ENCODE measurements around the gene VSX2. TPM values are rescaled to one million over a fixed set of nuclear protein-coding genes. Genes with fewer than 3 reads are reported as not detected.

The VSX2 gene
- total RNA-seq, 4 donors from 2014 or later = not detected

GRCh38 chr14:74302634-74303569, 63.7 kb downstream of the VSX2 start, which contains the start of gene ABCD4:
Gene ABCD4, minus strand, starts transcription at chr14:74302934. Its CDS starts 22 bp downstream, at chr14:74302912.
- peaks cover 7 to 19% (median 18%) of the 10 kb centered on the region in 4 donors for H3K36me3 ChIP-seq
- H3K27me3 ChIP-seq = no peaks in the 10 kb centered on the region
- intact Hi-C loops (cut with DNase I) = no loop called here
- peaks cover 28 to 42% (median 40%) of the 10 kb centered on the region in 4 donors for H3K4me1 ChIP-seq
- WGBS = 21% methylated on average over 37 of the region's 61 CpGs
- H3K4me3 ChIP-seq = peak within 1 kb of the TSS; percentile 83 to 97 (median 91)
- TF ChIP-seq EP300 (IDR thresholded peaks at IDR 0.05) (no peak), POLR2A (IDR thresholded peaks at IDR 0.05; ENCODE audit: low read depth) (peak; percentile 30), POLR2AphosphoS5 (IDR thresholded peaks at IDR 0.05) (peak; percentile 73 to 81)
- TF ChIP-seq, protein P1, sequence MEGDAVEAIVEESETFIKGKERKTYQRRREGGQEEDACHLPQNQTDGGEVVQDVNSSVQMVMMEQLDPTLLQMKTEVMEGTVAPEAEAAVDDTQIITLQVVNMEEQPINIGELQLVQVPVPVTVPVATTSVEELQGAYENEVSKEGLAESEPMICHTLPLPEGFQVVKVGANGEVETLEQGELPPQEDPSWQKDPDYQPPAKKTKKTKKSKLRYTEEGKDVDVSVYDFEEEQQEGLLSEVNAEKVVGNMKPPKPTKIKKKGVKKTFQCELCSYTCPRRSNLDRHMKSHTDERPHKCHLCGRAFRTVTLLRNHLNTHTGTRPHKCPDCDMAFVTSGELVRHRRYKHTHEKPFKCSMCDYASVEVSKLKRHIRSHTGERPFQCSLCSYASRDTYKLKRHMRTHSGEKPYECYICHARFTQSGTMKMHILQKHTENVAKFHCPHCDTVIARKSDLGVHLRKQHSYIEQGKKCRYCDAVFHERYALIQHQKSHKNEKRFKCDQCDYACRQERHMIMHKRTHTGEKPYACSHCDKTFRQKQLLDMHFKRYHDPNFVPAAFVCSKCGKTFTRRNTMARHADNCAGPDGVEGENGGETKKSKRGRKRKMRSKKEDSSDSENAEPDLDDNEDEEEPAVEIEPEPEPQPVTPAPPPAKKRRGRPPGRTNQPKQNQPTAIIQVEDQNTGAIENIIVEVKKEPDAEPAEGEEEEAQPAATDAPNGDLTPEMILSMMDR (IDR thresholded peaks at IDR 0.05) = peak; percentile 20 to 66 (median 60)
- H3K27ac ChIP-seq (replicated peaks in 1 of 4) = peak within 1 kb of the TSS; percentile 85 to 91 (median 88)
- DNase-seq (ENCODE audit: extremely low spot score) = peak; percentile 97
- H3K9me3 ChIP-seq = no peaks in the 10 kb centered on the region

GRCh38 chr14:74308695-74309094, 69.4 kb downstream of the VSX2 start:
- Histone ChIP-seq H3K4me1 (peaks cover 0 to 2% (median under 1%) of the 10 kb centered on the region in 4 donors), H3K4me3 (no peak overlapping the region), H3K36me3 (no peaks in the 10 kb centered on the region), H3K27ac (replicated peaks in 1 of 4) (no peak overlapping the region), H3K9me3 (no peaks in the 10 kb centered on the region), H3K27me3 (no peaks in the 10 kb centered on the region)
- WGBS = 86% methylated on average over 5 of the region's 5 CpGs
- DNase-seq (ENCODE audit: extremely low spot score) = no peak
- TF ChIP-seq POLR2A (IDR thresholded peaks at IDR 0.05; ENCODE audit: low read depth) = no peak
- intact Hi-C loops (cut with DNase I) = no loop called here

DNA sequence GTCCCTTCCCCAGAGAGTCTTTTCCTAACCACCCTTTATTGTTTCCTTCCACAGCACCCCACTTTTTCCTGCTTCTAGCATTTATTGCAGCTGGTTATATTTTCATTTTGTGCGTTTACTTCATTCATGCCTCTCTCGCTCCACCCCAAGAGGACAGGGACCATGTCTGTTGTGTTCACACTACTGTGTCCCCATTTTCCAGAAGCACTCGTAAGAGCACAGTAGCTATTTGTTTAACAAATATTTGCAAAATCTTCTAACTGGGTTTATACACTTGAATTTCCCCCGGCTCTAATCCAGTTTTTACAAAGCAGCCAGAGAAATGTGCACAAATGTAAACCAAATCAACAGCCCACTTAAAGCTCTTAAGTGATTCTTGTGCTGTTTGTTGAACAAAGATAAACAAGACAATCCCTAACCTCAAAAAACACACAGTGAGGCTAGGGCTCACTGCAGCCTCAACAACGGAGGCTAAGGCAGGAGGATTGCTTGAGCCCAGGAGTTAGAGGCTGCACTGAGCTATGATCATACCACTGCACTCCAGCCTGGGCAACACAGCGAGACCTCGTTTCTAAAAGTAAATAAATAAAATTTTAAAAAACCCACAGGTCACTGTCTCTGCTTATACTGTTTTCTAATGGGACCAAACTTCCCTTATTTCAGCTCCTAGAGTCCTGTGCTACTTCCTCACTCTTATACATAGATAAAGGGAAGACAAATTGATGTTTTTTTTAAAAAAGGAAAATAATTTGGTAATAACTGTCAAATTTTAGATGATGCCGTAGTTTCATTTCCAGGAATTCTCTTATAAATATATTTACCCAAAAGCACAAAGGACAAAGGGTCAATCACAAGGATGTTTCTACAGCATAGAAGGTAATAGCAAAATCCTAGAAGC, 70.1 kb downstream of the VSX2 start:
- 76% methylated on average over 8 of the region's 8 CpGs for WGBS
- TF ChIP-seq, protein P1 (IDR thresholded peaks at IDR 0.05) = no peak
- TF ChIP-seq POLR2A (IDR thresholded peaks at IDR 0.05; ENCODE audit: low read depth) (no peak), EP300 (IDR thresholded peaks at IDR 0.05) (no peak), POLR2AphosphoS5 (IDR thresholded peaks at IDR 0.05) (no peak)
- H3K27me3 ChIP-seq = no peaks in the 10 kb centered on the region

DNA sequence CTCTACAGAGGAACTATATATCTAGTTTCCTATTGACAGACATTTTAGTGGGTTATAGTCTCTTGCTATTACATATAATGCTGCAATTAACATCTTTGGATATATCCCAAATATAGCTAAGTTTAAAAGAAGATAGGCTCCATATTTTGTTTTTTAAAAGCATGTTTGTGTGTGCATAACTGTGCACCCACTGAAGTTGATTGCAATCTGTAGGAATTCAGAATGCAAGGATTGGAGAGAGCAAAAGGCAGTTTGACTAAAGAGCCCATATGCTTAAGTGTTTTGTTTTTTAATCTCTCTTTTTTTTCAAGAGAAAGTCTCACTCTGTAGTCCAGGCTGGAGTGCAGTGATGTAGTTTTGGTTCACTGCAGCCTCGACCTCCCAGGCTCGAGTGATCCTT, 72.9 kb downstream of the VSX2 start:
- Histone ChIP-seq H3K27me3 (no peaks in the 10 kb centered on the region), H3K4me3 (no peak overlapping the region), H3K27ac (replicated peaks in 1 of 4) (no peak overlapping the region), H3K4me1 (no peaks in the 10 kb centered on the region), H3K9me3 (no peaks in the 10 kb centered on the region), H3K36me3 (no peaks in the 10 kb centered on the region)
- WGBS = 100% methylated on average over 2 of the region's 2 CpGs
- TF ChIP-seq EP300 (IDR thresholded peaks at IDR 0.05) = no peak
- no peak for TF ChIP-seq POLR2A (IDR thresholded peaks at IDR 0.05; ENCODE audit: low read depth)
- TF ChIP-seq POLR2AphosphoS5 (IDR thresholded peaks at IDR 0.05) = no peak
- TF ChIP-seq, protein P1 (IDR thresholded peaks at IDR 0.05) = no peak
- DNase-seq (ENCODE audit: extremely low spot score) = no peak
- intact Hi-C loops (cut with DNase I) = no loop called here

More for the DNA sequence above, 70.1 kb downstream of the VSX2 start:
- Histone ChIP-seq H3K4me3 (no peak overlapping the region), H3K27ac (replicated peaks in 1 of 4) (no peak overlapping the region), H3K4me1 (no peaks in the 10 kb centered on the region), H3K9me3 (no peaks in the 10 kb centered on the region), H3K36me3 (no peaks in the 10 kb centered on the region)
- no peak for DNase-seq (ENCODE audit: extremely low spot score)
- intact Hi-C loops (cut with DNase I) = no loop called here

Small RNA genes within 50 kb of the gene (small RNA-seq; reads per million reads assigned to genes)
- gene AC006349.1 = 0 reads per million in 3 donors

Other genes starting within 250 kb of the VSX2 start
- gene ENTPD5, start 220.2 kb upstream of the VSX2 start, total RNA-seq = 1 to 10 TPM; 5.5 to 9.6 (median 6.0) TPM
- 10 to 100 TPM in 2 of 4 donors, 1 to 10 TPM in 2; 8.6 to 11.8 (median 9.9) TPM for gene BBOF1, start 220.1 kb upstream of the VSX2 start, total RNA-seq
- gene ALDH6A1, start 155.0 kb upstream of the VSX2 start, total RNA-seq = 10 to 100 TPM; 39.6 to 81.8 (median 62.1) TPM
- 10 to 100 TPM in 3 of 4 donors, 1 to 10 TPM in 1; 8.4 to 13.5 (median 11.7) TPM for gene LIN52, start 154.5 kb upstream of the VSX2 start, total RNA-seq
- gene ABCD4, start 63.5 kb downstream of the VSX2 start, total RNA-seq = 10 to 100 TPM; 25.5 to 39.5 (median 29.3) TPM
- not detected for gene VRTN, start 109.0 kb downstream of the VSX2 start, total RNA-seq
- under 1 TPM in 3 of 4 donors, not detected in 1; 0.29 to 0.65 (median 0.33) TPM for gene SYNDIG1L, start 186.8 kb downstream of the VSX2 start, total RNA-seq

Measured in esophagus muscularis mucosa (tissue), 4 donors.